ENCODE results near the gene DNAJB7. TPM values are rescaled to one million over a fixed set of nuclear protein-coding genes. Genes with fewer than 3 reads are reported as not detected.

Gene DNAJB7
- total RNA-seq, 2 donors from 2014 or later, result not detected

DNA sequence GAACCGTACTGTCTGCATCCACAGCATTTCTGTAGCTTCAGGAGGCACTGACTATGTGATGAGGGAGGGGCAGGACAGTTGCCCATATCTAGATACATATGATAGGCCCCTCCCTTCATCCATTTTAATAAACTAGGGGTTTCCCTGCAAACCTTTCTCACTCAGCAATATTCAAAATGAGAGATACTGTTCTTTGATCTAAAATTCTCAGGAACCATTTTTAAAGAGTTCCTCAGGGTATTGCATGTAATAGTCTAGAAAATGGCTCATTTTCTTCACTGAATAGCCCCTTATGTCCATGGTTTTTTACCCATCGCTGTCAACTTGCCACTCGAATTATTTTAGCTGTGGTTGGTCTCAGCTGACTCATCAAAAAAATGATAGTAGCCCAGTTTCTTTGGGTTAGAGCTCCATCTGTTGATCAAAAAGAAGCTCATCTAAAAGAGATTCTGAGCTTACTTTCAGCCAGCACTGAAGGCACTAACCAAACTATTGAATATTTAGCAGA is 37.0 kb upstream of the DNAJB7 start:
- Histone ChIP-seq H3K9ac (ENCODE audit: extremely low read depth, low read length, poor library complexity, severe bottlenecking) (no peak overlapping the region), H3K4me3 (ENCODE audit: low read length) (no peak overlapping the region), H3K27me3 (ENCODE audit: control insufficient read depth, insufficient read depth, low read length, poor library complexity, severe bottlenecking) (no peaks in the 10 kb centered on the region), H3K9me3 (ENCODE audit: control insufficient read depth, low read length) (no peaks in the 10 kb centered on the region), H3K27ac (ENCODE audit: low read depth, low read length) (no peak overlapping the region), H3K36me3 (ENCODE audit: control insufficient read depth, insufficient read depth, low read length) (peaks cover 9% of the 10 kb centered on the region), H3K4me1 (ENCODE audit: control insufficient read depth, insufficient read depth, low read length) (no peaks in the 10 kb centered on the region)
- Mint-ChIP-seq H3K9me3 (no peaks in the 10 kb centered on the region), H3K36me3 (ENCODE audit: low read depth) (peaks cover 18% of the 10 kb centered on the region), H3K27ac (no peak overlapping the region), H3K4me1 (no peaks in the 10 kb centered on the region), H3K27me3 (ENCODE audit: insufficient read depth) (no peaks in the 10 kb centered on the region), H3K4me3 (no peak overlapping the region)
- 89 to 93% methylated on average over 3 of the region's 3 CpGs for WGBS, 2 experiments (ENCODE audit: insufficient coverage in 1 of 2, insufficient read length in 1 of 2)
- DNase-seq, result no peak
- peak; percentile 75 for TF ChIP-seq CTCF (conservative IDR thresholded peaks at IDR 0.05)

DNA sequence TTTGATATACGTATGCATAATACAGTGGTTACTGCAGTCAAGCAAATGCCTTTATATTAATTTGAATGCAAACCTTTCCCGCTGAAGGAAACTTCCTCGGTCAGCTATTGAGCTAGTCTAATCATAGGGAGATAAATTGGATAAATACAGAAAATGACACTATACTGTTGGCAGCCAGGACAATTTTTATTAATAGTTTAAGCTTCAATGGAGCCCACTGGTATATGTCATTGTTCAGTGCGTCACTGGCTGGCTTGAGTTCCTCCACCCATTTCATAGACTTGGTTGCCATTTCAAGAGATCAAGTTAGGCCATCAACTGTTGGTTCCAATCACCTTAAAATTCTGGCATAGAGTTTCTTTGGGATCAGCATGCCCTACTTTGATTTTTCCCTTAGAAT is 32.5 kb upstream of the DNAJB7 start:
- Histone ChIP-seq H3K4me3 (ENCODE audit: low read length) (no peak overlapping the region), H3K27me3 (ENCODE audit: control insufficient read depth, insufficient read depth, low read length, poor library complexity, severe bottlenecking) (no peaks in the 10 kb centered on the region), H3K9me3 (ENCODE audit: control insufficient read depth, low read length) (no peaks in the 10 kb centered on the region), H3K4me1 (ENCODE audit: control insufficient read depth, insufficient read depth, low read length) (no peaks in the 10 kb centered on the region), H3K27ac (ENCODE audit: low read depth, low read length) (no peak overlapping the region), H3K36me3 (ENCODE audit: control insufficient read depth, insufficient read depth, low read length) (peaks cover 28% of the 10 kb centered on the region), H3K9ac (ENCODE audit: extremely low read depth, low read length, poor library complexity, severe bottlenecking) (no peak overlapping the region)
- Mint-ChIP-seq H3K27ac (no peak overlapping the region), H3K9me3 (no peaks in the 10 kb centered on the region), H3K4me3 (no peak overlapping the region), H3K27me3 (ENCODE audit: insufficient read depth) (no peaks in the 10 kb centered on the region), H3K36me3 (ENCODE audit: low read depth) (peaks cover 27% of the 10 kb centered on the region), H3K4me1 (no peaks in the 10 kb centered on the region)
- no peak for DNase-seq
- WGBS, 2 experiments (ENCODE audit: insufficient coverage in 1 of 2, insufficient read length in 1 of 2), result 89 to 95% methylated on average over 3 to 4 of the region's 4 CpGs
- TF ChIP-seq CTCF (conservative IDR thresholded peaks at IDR 0.05), result no peak

DNA sequence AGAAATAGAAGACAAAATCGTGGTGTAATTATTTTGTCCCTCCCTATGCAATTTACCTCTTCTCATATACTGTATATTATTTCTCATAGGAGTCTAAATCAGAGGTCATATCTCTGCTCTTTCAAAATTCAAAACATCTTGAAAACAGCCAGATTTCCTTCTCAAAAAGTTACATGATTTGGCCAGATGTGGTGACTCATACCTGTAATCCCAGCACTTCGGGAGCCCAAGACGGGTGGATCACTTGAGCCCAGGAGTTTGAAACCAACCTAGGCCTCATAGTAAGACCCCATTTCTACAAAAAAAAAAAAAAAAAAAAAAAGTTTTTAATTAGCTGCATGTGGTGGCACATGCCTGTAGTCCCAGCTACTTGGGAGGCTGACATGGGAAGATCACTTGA is 29.0 kb upstream of the DNAJB7 start:
- Histone ChIP-seq H3K36me3 (ENCODE audit: control insufficient read depth, insufficient read depth, low read length) (peaks cover 52% of the 10 kb centered on the region), H3K27ac (ENCODE audit: low read depth, low read length) (no peak overlapping the region), H3K9ac (ENCODE audit: extremely low read depth, low read length, poor library complexity, severe bottlenecking) (no peak overlapping the region), H3K4me3 (ENCODE audit: low read length) (no peak overlapping the region), H3K9me3 (ENCODE audit: control insufficient read depth, low read length) (no peaks in the 10 kb centered on the region), H3K4me1 (ENCODE audit: control insufficient read depth, insufficient read depth, low read length) (no peaks in the 10 kb centered on the region), H3K27me3 (ENCODE audit: control insufficient read depth, insufficient read depth, low read length, poor library complexity, severe bottlenecking) (no peaks in the 10 kb centered on the region)
- Mint-ChIP-seq H3K9me3 (no peaks in the 10 kb centered on the region), H3K27me3 (ENCODE audit: insufficient read depth) (no peaks in the 10 kb centered on the region), H3K4me3 (no peak overlapping the region), H3K36me3 (ENCODE audit: low read depth) (peaks cover 50% of the 10 kb centered on the region), H3K27ac (no peak overlapping the region), H3K4me1 (no peaks in the 10 kb centered on the region)
- 90 to 100% methylated on average over 1 to 3 of the region's 3 CpGs for WGBS, 2 experiments (ENCODE audit: insufficient coverage in 1 of 2, insufficient read length in 1 of 2)
- no peak for DNase-seq
- TF ChIP-seq CTCF (conservative IDR thresholded peaks at IDR 0.05), result no peak

All from endodermal cell (in vitro differentiated cells).